AG04449 (cell line): ENCODE data around the gene WASF2.
A peak's percentile ranks its signal among the peaks of the same experiment; 100 is the strongest.

Experiments used
- CTCF ChIA-PET: fragments of 350-600 bp; formaldehyde crosslinking; extraction: SDS; loops from one replicate; lab custom pipeline; 2021; ENCODE audit warnings: antibody characterized with exemption; lab: Yijun Ruan, JAX
- POLR2A ChIA-PET: fragments of 400-600, 350-600 bp; formaldehyde crosslinking; extraction: SDS; loops from one replicate; lab custom pipeline; 2020; ENCODE audit warnings: antibody characterized with exemption, inconsistent platforms; lab: Yijun Ruan, JAX
- DNase-seq: peaks from one replicate; pipeline ENCODE4 v3.0.0-alpha.2; 2010; ENCODE audit warnings: low read depth, low spot score
- H3K4me3 ChIP-seq: 2 replicates; pipeline ENCODE4 v1.5.1; 2011; ENCODE audit warnings: low read depth, mild to moderate bottlenecking, control low read depth, low read length
- TF ChIP-seq, protein P1 (sequence below): IDR thresholded peaks from one replicate; pipeline ENCODE4 v1.5.1; 2011; ENCODE audit warnings: mild to moderate bottlenecking, moderate library complexity, low read length, control low read depth, inconsistent platforms; ENCODE audit not compliant: insufficient read depth; ENCODE audit errors: missing control alignments

The WASF2 gene

DNA sequence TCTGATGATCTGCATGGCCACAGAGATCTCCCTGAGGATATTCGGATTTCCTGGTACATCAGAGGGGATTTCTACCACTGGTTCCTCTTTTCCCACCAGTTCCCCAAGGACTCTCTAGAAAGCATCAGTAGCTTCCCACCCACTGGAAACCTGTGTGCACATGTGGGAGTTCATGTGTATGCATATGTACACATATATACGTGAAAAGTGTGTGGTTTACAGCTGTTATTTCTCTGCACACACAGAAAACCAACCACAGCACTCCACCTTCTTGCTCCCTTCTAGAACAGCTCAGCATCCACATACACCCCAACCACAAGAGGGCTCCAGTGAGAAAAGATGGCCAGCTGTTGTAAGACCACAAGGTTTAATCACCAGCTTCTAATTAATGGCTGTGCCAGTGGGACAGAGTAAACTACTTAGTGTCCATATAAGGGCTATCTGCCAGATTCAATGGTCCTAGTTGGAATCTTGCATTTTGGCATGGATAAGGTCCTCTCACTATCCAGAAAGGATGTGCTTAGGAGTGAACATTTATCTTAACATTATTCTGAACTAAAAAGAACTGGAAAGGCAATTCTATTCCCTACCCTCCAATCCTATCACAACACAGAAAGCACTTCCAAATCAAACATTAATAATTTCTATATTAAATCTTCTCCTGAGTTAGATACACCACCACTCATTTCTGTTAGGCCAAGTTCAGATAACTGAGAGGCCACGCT lies 73.4 kb downstream of the WASF2 start:
- TF ChIP-seq, protein P1, sequence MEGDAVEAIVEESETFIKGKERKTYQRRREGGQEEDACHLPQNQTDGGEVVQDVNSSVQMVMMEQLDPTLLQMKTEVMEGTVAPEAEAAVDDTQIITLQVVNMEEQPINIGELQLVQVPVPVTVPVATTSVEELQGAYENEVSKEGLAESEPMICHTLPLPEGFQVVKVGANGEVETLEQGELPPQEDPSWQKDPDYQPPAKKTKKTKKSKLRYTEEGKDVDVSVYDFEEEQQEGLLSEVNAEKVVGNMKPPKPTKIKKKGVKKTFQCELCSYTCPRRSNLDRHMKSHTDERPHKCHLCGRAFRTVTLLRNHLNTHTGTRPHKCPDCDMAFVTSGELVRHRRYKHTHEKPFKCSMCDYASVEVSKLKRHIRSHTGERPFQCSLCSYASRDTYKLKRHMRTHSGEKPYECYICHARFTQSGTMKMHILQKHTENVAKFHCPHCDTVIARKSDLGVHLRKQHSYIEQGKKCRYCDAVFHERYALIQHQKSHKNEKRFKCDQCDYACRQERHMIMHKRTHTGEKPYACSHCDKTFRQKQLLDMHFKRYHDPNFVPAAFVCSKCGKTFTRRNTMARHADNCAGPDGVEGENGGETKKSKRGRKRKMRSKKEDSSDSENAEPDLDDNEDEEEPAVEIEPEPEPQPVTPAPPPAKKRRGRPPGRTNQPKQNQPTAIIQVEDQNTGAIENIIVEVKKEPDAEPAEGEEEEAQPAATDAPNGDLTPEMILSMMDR: peak; percentile 61
- ChIA-PET POLR2A (interaction anchor here (1.0 kb wide), 1 partner anchor 183 kb away, joined by 3 read pairs; no protein-coding TSS in a partner anchor), CTCF (interaction anchor here (0.7 to 11.6 kb wide), 35 partner anchors 8 to 314 kb away, joined by 3 to 143 read pairs (median 5); partner anchors contain the start of gene AHDC1)
- H3K4me3 ChIP-seq: no peak overlapping the region
- DNase-seq: no peak

DNA sequence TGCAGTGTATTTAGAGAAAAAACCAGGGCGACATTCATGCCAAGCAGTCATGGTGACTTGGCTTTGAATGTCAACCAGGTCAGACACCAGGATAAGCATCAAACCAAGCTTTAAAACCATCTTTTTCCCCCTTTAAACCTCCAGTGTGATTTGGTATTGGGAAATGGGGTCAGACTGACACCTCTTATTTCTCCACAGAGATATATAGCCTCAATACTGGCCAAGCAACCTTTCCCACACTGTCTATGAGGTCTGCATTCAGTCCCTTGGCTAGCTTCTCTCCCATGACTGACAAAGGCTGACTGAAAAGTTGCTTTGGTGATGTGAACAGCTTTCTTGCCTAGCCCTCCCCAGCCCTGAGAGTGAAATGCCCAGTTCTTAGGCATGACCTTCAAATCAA lies 75.9 kb downstream of the WASF2 start:
- POLR2A ChIA-PET: interaction anchor here (0.6 kb wide), 1 partner anchor 117 kb away, joined by 3 read pairs; no protein-coding TSS in a partner anchor
- TF ChIP-seq, protein P1: no peak
- CTCF ChIA-PET: interaction anchor here (0.7 to 11.6 kb wide), 8 partner anchors 12 to 248 kb away, joined by 3 to 143 read pairs (median 8); partner anchors contain the start of gene AHDC1
- no peak overlapping the region for H3K4me3 ChIP-seq
- DNase-seq: no peak

DNA sequence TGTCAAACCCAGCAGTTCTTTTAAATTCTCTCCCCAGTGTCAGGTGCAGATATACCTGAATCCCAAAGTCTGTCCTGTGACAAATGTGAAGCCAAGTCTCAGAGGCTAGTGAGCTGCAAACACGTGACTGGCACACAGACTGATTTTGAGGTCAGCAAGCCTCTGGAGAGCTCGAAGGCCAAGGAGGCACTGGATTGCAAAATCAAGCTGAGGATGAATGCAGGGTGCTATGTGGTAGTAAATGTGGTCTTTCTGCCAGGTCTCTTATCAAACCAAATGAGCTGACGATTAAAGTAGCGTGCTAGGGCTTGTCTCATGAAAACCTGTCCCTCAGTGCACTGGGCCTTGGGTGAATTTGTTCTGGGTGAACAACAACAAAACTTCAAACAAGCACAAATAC lies 77.0 kb downstream of the WASF2 start:
- POLR2A ChIA-PET: no interaction called here

DNA sequence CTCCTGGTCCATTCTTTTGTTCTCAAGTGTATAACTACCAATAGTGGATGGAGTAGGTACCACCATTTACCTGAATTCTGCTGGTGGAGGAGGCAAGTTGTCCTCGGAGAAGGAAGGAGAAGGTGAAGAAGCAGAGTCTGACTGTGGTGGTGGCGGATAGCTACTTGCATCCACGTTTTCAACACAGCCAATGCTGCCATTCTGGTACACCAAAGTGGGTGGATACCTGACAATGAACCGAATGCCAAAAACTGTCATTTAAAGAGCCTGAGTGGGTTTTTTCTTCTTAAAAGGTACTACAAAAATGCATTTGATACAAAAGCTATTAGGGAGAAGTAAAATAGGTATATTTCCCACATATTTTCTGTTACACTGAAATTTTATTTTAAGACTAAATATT lies 77.5 kb downstream of the WASF2 start:
- CTCF ChIA-PET: interaction anchor here (0.9 to 11.6 kb wide), 9 partner anchors 9 to 257 kb away, joined by 3 to 143 read pairs (median 4); partner anchors contain the start of gene AHDC1
- TF ChIP-seq, protein P1: no peak

More for the DNA sequence above, 77.0 kb downstream of the WASF2 start:
- no peak overlapping the region for H3K4me3 ChIP-seq
- TF ChIP-seq, protein P1: no peak
- DNase-seq: no peak
- CTCF ChIA-PET: interaction anchor here (0.9 to 11.6 kb wide), 9 partner anchors 8 to 256 kb away, joined by 3 to 143 read pairs (median 4); partner anchors contain the start of gene AHDC1

GRCh38 chr1:27410709-27411108 lies 79.3 kb downstream of the WASF2 start:
- CTCF ChIA-PET: interaction anchor here (0.8 to 11.6 kb wide), 9 partner anchors 11 to 196 kb away, joined by 3 to 143 read pairs (median 5); partner anchors contain the start of genes AHDC1 and GPR3
- TF ChIP-seq, protein P1: no peak
- no peak for DNase-seq
- no peak overlapping the region for H3K4me3 ChIP-seq
- POLR2A ChIA-PET: no interaction called here

More for the DNA sequence above, 77.5 kb downstream of the WASF2 start:
- POLR2A ChIA-PET: no interaction called here
- H3K4me3 ChIP-seq: no peak overlapping the region
- no peak for DNase-seq

GRCh38 chr1:27409669-27410068 lies 80.3 kb downstream of the WASF2 start:
- POLR2A ChIA-PET: no interaction called here
- H3K4me3 ChIP-seq: no peak overlapping the region
- CTCF ChIA-PET: interaction anchor here (1.1 to 11.6 kb wide), 5 partner anchors 14 to 199 kb away, joined by 3 to 143 read pairs (median 5); partner anchors contain the start of gene AHDC1
- TF ChIP-seq, protein P1: no peak
- no peak for DNase-seq
